Small intestine (tissue), 16 donors: ENCODE measurements around the gene GTF2H3. TPM values are rescaled to one million over a fixed set of nuclear protein-coding genes. Genes with fewer than 3 reads are reported as not detected.

ENCODE experiments used
- DNase-seq, 2 donors: peaks; one replicate each; pipeline versions ENCODE4 v3.0.0 to v3.0.0-alpha.2; 2013
- FAIRE-seq: peaks from 2 replicates; lab custom pipeline; 2012; peaks lifted over from hg19 to GRCh38; lab: Jason Lieb, UNC
- H3K27ac ChIP-seq, 3 donors: one replicate each; pipeline ENCODE4 v1.5.1; 2013; ENCODE audit warnings: low read length in 2 of 3, mild to moderate bottlenecking in 2 of 3, control low read depth in 1 of 3, inconsistent platforms in 1 of 3, low read depth in 1 of 3, moderate library complexity in 1 of 3
- H3K27me3 ChIP-seq, 3 donors: one replicate each; pipeline ENCODE4 v1.6.1; 2013; ENCODE audit warnings: low read length in 3 of 3, inconsistent platforms in 1 of 3; ENCODE audit not compliant: control insufficient read depth in 3 of 3, insufficient read depth in 3 of 3
- H3K36me3 ChIP-seq, 3 donors: one replicate each; pipeline ENCODE4 v1.6.1; 2013; ENCODE audit warnings: low read length in 3 of 3, inconsistent platforms in 1 of 3, low read depth in 1 of 3, mild to moderate bottlenecking in 1 of 3, moderate library complexity in 1 of 3; ENCODE audit not compliant: control insufficient read depth in 3 of 3, insufficient read depth in 2 of 3
- H3K4me1 ChIP-seq, 3 donors: one replicate each; pipeline ENCODE4 v1.6.1; 2013; ENCODE audit warnings: low read length in 2 of 3, inconsistent platforms in 1 of 3, low read depth in 1 of 3, mild to moderate bottlenecking in 1 of 3, moderate library complexity in 1 of 3; ENCODE audit not compliant: control insufficient read depth in 3 of 3, insufficient read depth in 2 of 3
- H3K4me3 ChIP-seq, 3 donors: one replicate each; pipeline ENCODE4 v1.5.1; 2013; ENCODE audit warnings: low read length in 3 of 3, control low read depth in 1 of 3, inconsistent platforms in 1 of 3, low read depth in 1 of 3, mild to moderate bottlenecking in 1 of 3, moderate library complexity in 1 of 3
- H3K9me3 ChIP-seq, 2 donors: one replicate each; pipeline ENCODE4 v1.6.1; 2013; ENCODE audit warnings: low read depth in 1 of 2, low read length in 1 of 2; ENCODE audit not compliant: control insufficient read depth in 2 of 2, insufficient read depth in 1 of 2
- WGBS, 3 donors: extraction: QIAGEN DNeasy Blood & Tissue Kit; methylation state at CpG; one replicate each; pipeline ENCODE4 v1.1.7; 2013; 5-methylcytosine and 5-hydroxymethylcytosine counted together
- long read RNA-seq, 10 donors: transcript quantifications; one replicate each; lab custom pipeline, GENCODE V29; 2026
- polyA plus RNA-seq, 4 donors: library from polyadenylated mRNA; stranded (reverse) in 3 of 4; unstranded in 1 of 4; fragments of 200-250 nt in 3 of 4; fragments of 120-200 nt in 1 of 4; gene quantifications; one replicate each; pipeline versions ENCODE4 v1.2.1 to v1.2.3, GENCODE V29; 2013
- donor health status: healthy with polysubstance abuse.
- donor health status: control.
- donor health status: control.
- donor health status: Bipolar disorder and iron deficiency.
- donor health status: healthy.

GTF2H3 gene
- 10 to 100 TPM in 2 of 4 donors, 1 to 10 TPM in 2; 6.7 to 30.6 (median 12.8) TPM for polyA plus RNA-seq
- long read RNA-seq, donor 1, transcript GTF2H3-212 (13 exons, 3,329 nt), result major isoform, 12 of 16 reads
- long read RNA-seq, donor 1, partial matches to known transcripts, result 0 of 16 reads
- long read RNA-seq, donor 1, other reads (novel, unspliced or antisense), result 0 of 16 reads
- long read RNA-seq, donor 2, partial matches to known transcripts, result 0 of 4 reads
- long read RNA-seq, donor 2, other reads (novel, unspliced or antisense), result 0 of 4 reads
- long read RNA-seq, donor 3, partial matches to known transcripts, result 8 of 11 reads
- long read RNA-seq, donor 3, other reads (novel, unspliced or antisense), result 0 of 11 reads
- long read RNA-seq, donor 4, partial matches to known transcripts, result 0 of 1 reads
- long read RNA-seq, donor 4, other reads (novel, unspliced or antisense), result 0 of 1 reads
- long read RNA-seq, donor 5, partial matches to known transcripts, result 0 of 1 reads
- long read RNA-seq, donor 5, other reads (novel, unspliced or antisense), result 0 of 1 reads
- long read RNA-seq, donor 6, transcript GTF2H3-212 (13 exons, 3,329 nt), result major isoform, 5 of 5 reads
- long read RNA-seq, donor 6, partial matches to known transcripts, result 0 of 5 reads
- long read RNA-seq, donor 6, other reads (novel, unspliced or antisense), result 0 of 5 reads
- long read RNA-seq, donor 7, result 0 reads
- long read RNA-seq, donor 8, partial matches to known transcripts, result 0 of 1 reads
- long read RNA-seq, donor 8, other reads (novel, unspliced or antisense), result 0 of 1 reads
- long read RNA-seq, donor 9, partial matches to known transcripts, result 0 of 4 reads
- long read RNA-seq, donor 9, other reads (novel, unspliced or antisense), result 0 of 4 reads
- long read RNA-seq, donor 10, transcript GTF2H3-212 (13 exons, 3,329 nt), result major isoform, 10 of 12 reads
- long read RNA-seq, donor 10, partial matches to known transcripts, result 0 of 12 reads
- long read RNA-seq, donor 10, other reads (novel, unspliced or antisense), result 0 of 12 reads

DNA sequence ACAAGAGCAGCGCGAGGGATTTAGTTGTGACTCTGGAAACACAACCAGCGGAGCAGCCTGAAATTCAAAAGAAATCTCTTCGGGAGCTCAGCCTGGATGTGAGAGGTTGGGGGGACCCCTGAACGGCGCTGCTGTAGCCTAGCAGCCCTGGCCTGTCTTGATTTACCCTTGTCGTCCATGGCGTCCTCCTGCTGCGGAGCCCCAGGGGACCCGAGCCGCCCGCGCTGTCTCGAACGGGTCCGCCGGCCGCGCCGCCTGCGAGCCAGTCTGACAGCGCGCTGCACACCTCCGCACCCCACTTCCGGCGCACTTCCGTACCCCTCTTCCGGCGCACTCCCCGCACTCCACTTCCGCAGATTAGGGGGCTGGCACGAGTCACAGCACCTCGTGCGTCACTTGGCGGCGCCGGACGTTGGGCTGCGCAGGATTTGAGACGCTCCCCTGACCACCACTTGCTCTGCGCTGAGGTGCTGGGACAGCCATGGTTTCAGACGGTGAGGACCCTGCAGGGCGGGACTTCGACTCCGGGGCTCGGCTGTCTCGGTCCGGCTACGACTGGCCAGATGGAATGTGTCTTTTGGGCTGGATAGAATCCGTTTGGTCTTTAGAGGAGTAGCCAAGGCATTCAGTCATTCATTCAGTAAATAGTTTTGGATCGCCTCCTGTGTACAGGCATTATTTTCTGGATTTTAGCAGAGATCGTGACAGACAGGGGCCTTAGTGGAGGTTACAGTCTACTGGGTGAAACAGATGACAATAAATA, at the start of gene GTF2H3, which contains the start of gene EIF2B1:
Gene GTF2H3, plus strand, starts transcription at position 451 of the 763 bp plus-strand sequence. Its CDS starts 31 bp downstream, at position 482.
Gene EIF2B1, minus strand, starts transcription at position 308 of the 763 bp plus-strand sequence. Its CDS starts 129 bp downstream, at position 179.
- DNase-seq (peak; percentile 97 to 99), FAIRE-seq (no peak)
- peaks cover 0 to 9% (median 0%) of the 10 kb centered on the region in 3 donors for H3K4me1 ChIP-seq
- H3K4me3 ChIP-seq, result peak within 1 kb of the TSS; percentile 61 to 99 (median 96)
- peak within 1 kb of the TSS; percentile 65 to 93 (median 90) for H3K27ac ChIP-seq
- H3K9me3 ChIP-seq, result no peaks in the 10 kb centered on the region
- peaks cover 9 to 32% (median 15%) of the 10 kb centered on the region in 3 donors for H3K36me3 ChIP-seq
- 0% methylated on average over 37 to 52 of the region's 52 CpGs for WGBS, 3 donors
- no peaks in the 10 kb centered on the region for H3K27me3 ChIP-seq

DNA sequence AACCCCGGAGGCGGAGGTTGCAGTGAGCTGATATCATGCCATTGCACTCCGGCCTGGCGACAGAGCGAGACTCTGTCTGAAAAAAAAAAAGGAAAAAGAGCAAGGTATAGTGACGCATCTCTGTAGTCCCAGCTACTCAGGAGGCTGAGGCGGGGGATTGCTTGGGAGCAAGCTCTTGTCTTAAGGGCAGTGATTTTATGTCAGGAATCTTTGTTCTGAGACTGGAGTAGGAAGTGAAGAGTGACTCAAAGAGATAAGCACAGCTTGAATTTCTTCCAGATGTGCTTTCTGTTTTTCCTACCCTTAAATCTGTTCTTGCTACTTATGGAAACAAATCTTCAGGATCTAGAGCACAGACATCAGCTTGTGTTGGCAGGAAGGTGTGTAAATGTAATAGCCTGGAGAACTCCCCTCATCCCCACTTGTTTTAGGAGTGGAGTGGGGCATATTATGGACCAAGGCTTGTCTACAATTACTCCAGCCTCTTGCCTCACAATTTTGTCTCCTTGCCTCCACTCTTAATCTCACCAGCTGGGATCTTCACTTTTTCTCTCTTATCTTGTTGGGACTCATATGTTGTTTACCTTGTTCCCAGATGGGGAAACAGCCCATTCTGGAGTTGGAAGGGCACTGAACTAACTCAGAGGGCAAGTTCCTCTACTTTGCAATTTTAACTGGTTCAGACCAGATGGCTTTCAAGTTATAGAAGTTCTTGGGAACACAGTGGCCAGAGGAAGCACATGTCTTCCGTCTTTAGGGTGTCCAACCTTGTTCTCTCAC, 41.7 kb upstream of the GTF2H3 start:
- FAIRE-seq (no peak), DNase-seq (no peak)
- Histone ChIP-seq H3K27me3 (no peaks in the 10 kb centered on the region), H3K27ac (no peak overlapping the region), H3K9me3 (no peaks in the 10 kb centered on the region), H3K4me3 (no peak overlapping the region), H3K36me3 (peaks cover 5 to 49% (median 25%) of the 10 kb centered on the region in 3 donors), H3K4me1 (peaks cover 0 to 5% (median 0%) of the 10 kb centered on the region in 3 donors)
- 78 to 82% (median 82%) methylated on average over 8 of the region's 8 CpGs for WGBS, 3 donors

- FAIRE-seq (no peak), DNase-seq (no peak)
- Histone ChIP-seq H3K4me1 (no peaks in the 10 kb centered on the region), H3K36me3 (peaks cover 5 to 34% (median 14%) of the 10 kb centered on the region in 3 donors), H3K27me3 (no peaks in the 10 kb centered on the region), H3K27ac (no peak overlapping the region), H3K9me3 (no peaks in the 10 kb centered on the region), H3K4me3 (no peak overlapping the region)
These were observed 37.9 kb upstream of the GTF2H3 start for GRCh38 chr12:123595729-123596128.

- peaks cover 0 to 6% (median 0%) of the 10 kb centered on the region in 3 donors for H3K4me1 ChIP-seq
- DNase-seq, result no peak
- no peak for FAIRE-seq
- no peaks in the 10 kb centered on the region for H3K9me3 ChIP-seq
- H3K27ac ChIP-seq, result no peak overlapping the region
- H3K4me3 ChIP-seq, result no peak overlapping the region
- no peaks in the 10 kb centered on the region for H3K27me3 ChIP-seq
- H3K36me3 ChIP-seq, result peaks cover 5 to 27% (median 5%) of the 10 kb centered on the region in 3 donors
- 81 to 87% (median 83%) methylated on average over 3 of the region's 3 CpGs for WGBS, 3 donors
These were observed 36.5 kb upstream of the GTF2H3 start for GRCh38 chr12:123597100-123597499.

DNA sequence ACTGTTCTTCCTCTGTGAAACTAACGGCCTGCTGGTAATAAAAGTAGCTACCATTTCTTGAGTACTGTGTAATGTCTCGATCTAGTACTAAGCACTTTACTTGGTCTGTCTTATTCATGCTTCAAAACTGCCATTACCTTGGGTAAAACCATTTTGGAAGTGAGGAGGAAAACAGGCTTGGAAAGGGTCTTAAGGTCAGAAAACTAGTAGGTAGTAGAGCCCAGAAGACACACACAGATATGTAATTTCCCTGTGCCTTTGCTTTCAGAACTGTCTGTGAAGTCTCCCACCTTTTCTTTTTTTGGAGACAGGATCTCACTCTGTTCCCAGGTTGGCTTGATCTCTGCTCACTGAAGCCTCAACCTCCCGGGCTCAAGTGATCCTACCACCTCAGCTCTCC, 35.1 kb upstream of the GTF2H3 start:
- 70 to 75% (median 73%) methylated on average over 3 of the region's 3 CpGs for WGBS, 3 donors
- H3K36me3 ChIP-seq, result peaks cover 3 to 19% (median 5%) of the 10 kb centered on the region in 3 donors
- DNase-seq (no peak), FAIRE-seq (no peak)
- H3K27me3 ChIP-seq, result no peaks in the 10 kb centered on the region
- H3K9me3 ChIP-seq, result no peaks in the 10 kb centered on the region
- no peak overlapping the region for H3K27ac ChIP-seq
- H3K4me1 ChIP-seq, result peaks cover 0 to 6% (median 5%) of the 10 kb centered on the region in 3 donors
- no peak overlapping the region for H3K4me3 ChIP-seq

GRCh38 chr12:123599310-123599709, 34.3 kb upstream of the GTF2H3 start:
- DNase-seq (no peak), FAIRE-seq (no peak)
- no peaks in the 10 kb centered on the region for H3K9me3 ChIP-seq
- WGBS, 3 donors, result 89 to 100% (median 90%) methylated on average over 1 of the region's 1 CpG
- H3K36me3 ChIP-seq, result peaks cover 3 to 18% (median 5%) of the 10 kb centered on the region in 3 donors
- no peak overlapping the region for H3K4me3 ChIP-seq
- H3K4me1 ChIP-seq, result peaks cover 0 to 6% (median 5%) of the 10 kb centered on the region in 3 donors
- no peaks in the 10 kb centered on the region for H3K27me3 ChIP-seq
- H3K27ac ChIP-seq, result no peak overlapping the region

- DNase-seq (no peak), FAIRE-seq (no peak)
- Histone ChIP-seq H3K9me3 (no peaks in the 10 kb centered on the region), H3K27me3 (no peaks in the 10 kb centered on the region), H3K27ac (no peak overlapping the region), H3K4me1 (peaks cover 0 to 6% (median 5%) of the 10 kb centered on the region in 3 donors), H3K4me3 (no peak overlapping the region), H3K36me3 (peaks cover 3 to 16% (median 5%) of the 10 kb centered on the region in 3 donors)
- 94 to 96% (median 94%) methylated on average over 7 of the region's 7 CpGs for whole genome bisulfite sequencing, 3 donors
These were observed 33.9 kb upstream of the GTF2H3 start for GRCh38 chr12:123599721-123600120.
